Left renal pelvis (tissue), 4 donors: ENCODE results near the gene KCNK18. TPM values are rescaled to one million over a fixed set of nuclear protein-coding genes. Genes with fewer than 3 reads are reported as not detected.
A peak's percentile ranks its signal among the peaks of the same experiment; 100 is the strongest.
"Not testable (repeated sequence)": the region's sequence is repeated elsewhere in the genome, so short reads cannot be mapped to it uniquely, and the experiment has no call there.

Source experiments
- DNase-seq, 4 donors: peaks; one replicate each; pipeline ENCODE4 v3.0.0-alpha.2; 2013; ENCODE audit warnings: low read depth in 4 of 4, low spot score in 3 of 4
- polyA plus RNA-seq, 4 donors: library from polyadenylated mRNA; unstranded; fragments of 120-200 nt; gene quantifications; one replicate each; pipeline ENCODE4 v1.2.1, GENCODE V29; 2013; ENCODE audit not compliant: insufficient read length in 4 of 4

Gene KCNK18
- polyA plus RNA-seq, 4 donors = not detected

- DNase-seq = no peak
Measured at GRCh38 chr10:117169480-117169879, 27.8 kb upstream of the KCNK18 start.

GRCh38 chr10:117170244-117170643, 27.0 kb upstream of the KCNK18 start:
- DNase-seq = no peak

DNA sequence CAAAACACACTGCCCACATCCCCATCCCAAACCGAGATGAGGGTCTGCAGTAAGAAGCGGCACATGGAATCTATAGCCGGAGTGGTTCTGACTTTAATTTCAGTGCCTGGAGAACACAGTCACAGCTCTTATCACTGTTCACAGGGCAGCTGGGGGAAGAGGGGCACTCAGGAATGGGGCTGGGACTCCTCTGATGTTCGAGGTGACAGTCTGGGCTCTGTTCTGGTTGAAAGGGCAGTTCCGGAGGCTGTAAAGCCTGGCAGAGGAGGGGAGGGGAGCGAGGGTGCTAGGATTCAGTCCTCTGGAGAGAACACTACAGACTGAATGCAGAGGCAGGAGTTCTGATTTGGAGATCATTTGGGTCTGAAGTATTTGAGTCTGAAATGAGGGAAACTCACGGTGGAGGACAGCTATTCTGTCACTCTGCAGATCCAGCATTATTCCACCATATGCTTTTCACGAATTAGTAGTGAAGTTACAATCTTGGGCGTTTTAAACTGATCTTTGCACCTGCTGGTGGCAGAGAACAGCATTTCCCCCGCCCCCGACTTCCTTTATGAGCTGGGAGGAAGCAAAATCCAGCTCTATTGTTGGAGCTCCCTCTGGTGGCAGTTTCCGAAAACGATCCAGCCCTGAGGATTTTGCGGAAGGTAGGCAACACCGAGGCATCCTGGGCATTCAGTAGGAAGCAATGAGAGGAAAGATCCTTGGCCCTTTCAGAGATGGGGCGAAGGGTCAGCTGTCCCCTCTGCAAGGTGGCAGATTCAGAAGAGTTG, 22.7 kb upstream of the KCNK18 start:
- peak in 3 of 4 donors; percentile 68 to 81 (median 77) for DNase-seq

- no peak for DNase-seq
Measured at GRCh38 chr10:117175215-117175900, 21.9 kb upstream of the KCNK18 start.

- DNase-seq = no peak
Measured at GRCh38 chr10:117175901-117176534, 21.3 kb upstream of the KCNK18 start.

- DNase-seq = no peak
Measured at GRCh38 chr10:117178190-117178589, 19.1 kb upstream of the KCNK18 start.

DNA sequence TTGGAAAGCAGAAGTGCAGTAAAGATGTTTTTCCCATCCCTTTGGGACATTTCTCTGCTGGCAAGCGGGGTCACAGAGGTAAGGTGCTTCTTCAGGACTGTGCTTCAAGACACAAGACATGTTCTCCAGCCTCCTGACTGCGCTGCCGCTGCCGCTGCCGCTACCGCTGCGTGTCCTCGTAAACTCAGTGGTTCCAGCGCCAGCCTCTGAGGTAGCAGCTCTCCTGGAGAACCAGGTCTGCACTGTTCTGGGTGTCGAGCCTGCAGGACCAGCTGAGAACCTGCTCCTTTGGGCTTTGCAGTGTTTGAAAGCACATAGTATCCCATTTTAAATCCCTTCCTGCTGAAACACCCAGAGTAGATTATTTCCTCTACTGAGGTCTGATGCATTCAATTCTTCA, 13.0 kb upstream of the KCNK18 start:
- DNase-seq = no peak

DNA sequence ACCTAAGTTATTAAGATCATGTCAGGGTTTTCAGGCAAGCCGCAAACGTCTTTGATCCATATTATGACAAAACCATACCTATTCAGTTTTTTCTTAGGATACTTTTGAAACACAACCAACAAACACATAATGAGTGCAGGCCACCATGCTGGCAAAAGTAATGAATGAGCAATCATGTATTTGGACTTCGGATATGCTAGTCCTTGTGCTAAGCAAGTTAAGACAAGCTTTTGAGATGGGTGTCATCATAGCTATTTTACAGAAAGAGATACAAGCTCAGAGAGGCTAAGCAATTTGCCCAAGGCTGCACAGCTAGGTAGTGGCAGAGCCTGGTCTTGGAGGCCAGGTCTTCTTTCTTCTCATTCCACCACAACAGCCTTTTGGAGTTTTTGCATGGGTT, 12.5 kb upstream of the KCNK18 start:
- no peak for DNase-seq

DNA sequence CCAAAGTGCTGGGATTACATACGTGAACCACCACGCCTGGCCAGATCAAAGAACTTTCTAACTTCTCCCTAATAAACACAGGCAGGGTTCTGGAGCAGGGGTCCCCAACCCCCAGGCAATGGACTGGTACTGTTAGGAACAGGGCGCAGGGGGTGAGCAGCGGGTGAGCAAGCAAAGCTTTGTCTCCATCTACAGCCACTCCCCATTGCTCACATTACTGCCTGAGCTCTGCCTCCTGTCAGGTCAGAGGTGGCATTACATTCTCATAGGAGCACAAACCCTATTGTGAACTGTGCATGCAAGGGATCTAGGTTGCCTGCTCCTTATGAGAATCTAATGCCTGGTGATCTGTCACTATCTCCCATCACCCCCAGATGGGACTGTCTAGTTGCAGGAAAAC, 11.5 kb upstream of the KCNK18 start:
- not testable (repeated sequence) for DNase-seq

DNA sequence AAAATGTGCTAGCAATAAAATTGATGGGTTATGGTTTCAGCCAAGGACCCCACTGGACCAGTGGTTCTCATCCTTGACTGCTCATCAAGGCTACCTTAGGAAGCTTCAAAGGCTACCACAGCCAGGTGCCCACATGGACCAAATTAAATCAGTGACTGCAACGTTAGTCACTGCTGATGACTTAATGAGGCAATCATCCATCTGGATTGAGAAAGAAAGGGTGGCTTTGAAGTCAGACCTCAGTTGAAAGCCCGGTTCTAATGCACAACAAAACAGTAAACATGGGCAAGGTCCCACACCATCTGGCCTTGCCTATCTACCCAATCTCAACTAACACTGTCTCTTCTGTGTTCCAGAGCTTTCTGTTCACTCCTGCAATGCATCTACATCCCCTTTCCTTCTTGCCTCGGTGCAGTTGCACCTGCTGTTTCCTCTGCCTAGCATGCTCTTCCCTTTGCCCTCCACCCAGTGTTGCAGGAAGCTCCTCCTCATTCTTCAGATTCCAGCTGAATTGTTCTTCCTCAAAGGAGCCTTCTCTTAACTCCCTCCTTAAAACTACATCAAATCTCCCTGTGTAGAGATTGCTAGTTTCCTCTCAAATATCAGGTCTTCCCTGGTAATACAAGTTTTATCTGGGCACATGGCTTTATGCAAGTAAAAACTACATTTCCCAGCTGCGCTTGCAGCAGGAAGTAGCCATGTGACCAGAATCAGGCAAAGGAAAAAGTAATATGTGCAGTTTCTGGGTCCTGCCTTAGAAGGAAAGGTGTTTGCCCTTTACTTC, 10.3 kb upstream of the KCNK18 start:
- DNase-seq = no peak

GRCh38 chr10:117188371-117188770, 8.9 kb upstream of the KCNK18 start:
- no peak for DNase-seq

DNA sequence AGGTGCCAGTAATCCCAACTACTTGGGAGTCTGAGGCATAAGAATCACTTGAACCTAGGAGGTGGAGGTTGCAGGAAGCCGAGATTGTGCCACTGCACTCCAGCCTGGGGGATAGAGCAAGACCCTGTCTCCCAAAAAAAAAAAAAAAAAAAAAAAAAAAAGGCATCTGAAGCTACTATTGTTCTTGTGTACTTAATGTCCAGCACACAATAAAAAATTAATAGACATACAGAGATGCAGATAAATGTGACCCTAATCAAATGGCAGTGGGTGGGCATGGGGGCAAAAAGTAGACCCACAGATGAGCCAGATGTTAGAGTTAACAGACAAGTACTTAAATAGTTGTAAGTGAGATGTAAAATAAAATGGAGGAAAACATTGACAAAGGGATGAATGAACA, 7.7 kb upstream of the KCNK18 start:
- DNase-seq = no peak

GRCh38 chr10:117198088-117198487, 799 bp downstream of the KCNK18 start:
- no peak for DNase-seq

DNA sequence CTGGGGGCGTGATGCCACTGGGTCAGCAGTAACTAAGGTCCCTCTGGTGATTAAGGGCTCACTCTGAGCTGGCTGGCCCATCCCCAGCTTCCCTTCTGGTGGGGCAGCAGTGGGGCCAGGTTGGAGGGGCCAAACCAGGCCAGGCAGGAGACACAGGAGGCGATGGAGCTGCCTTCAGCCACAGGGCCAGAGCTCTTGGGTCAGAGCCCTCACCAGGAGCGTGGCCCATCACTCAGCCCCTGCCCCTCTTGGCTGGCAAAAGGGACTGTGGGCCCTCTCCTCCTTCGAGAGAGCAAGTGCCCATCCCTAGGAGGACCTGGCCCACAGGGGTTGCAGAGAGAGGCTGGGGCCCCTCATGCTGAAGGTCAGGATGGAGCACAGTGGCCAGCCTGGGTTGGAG, 4.5 kb downstream of the KCNK18 start:
- DNase-seq = no peak

- DNase-seq = no peak
Measured at GRCh38 chr10:117204316-117204715, 7.0 kb downstream of the KCNK18 start.

- DNase-seq = no peak
Measured at GRCh38 chr10:117212176-117212575, 14.9 kb downstream of the KCNK18 start.

- no peak for DNase-seq
Measured at GRCh38 chr10:117214401-117214800, 17.1 kb downstream of the KCNK18 start.

DNA sequence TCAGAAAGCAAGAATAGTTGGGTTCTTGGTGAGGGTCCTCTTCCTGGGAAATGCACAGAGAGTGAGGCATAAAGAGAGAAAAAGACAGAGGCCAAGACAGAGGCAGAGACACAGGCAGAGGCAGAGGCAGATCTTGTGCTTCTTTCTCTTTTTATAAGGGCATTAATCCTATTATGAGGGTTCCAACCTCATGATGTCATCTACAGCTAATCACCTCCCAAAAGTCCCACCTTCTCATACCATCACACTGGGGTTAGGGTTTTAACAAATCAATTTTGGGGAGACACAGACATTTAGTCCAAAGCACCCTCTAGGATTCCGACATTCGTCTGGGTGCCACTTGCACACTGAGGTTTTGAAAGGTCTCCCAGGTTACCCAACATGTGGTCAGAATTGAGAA, 17.8 kb downstream of the KCNK18 start:
- DNase-seq = no peak

DNA sequence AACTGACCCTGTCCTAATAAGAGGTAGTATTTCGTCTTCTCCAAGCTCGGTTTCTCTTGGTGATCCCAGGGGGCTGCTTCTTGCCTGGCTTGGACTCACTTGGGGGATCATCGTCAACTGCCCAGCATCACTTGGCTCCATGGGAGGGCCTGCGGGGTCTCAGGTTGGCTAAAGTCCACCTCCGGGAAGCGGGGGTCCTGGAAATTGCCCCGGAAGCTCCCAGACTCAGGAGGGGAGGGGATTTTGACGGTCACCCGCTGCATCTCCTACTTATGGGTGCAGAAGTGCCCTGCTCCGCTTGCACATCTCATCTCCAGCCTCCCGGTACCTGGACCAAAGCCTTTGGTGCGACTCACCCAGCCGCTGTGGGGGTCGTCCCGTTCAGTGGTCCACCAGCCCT, 18.7 kb downstream of the KCNK18 start:
- DNase-seq = no peak

DNA sequence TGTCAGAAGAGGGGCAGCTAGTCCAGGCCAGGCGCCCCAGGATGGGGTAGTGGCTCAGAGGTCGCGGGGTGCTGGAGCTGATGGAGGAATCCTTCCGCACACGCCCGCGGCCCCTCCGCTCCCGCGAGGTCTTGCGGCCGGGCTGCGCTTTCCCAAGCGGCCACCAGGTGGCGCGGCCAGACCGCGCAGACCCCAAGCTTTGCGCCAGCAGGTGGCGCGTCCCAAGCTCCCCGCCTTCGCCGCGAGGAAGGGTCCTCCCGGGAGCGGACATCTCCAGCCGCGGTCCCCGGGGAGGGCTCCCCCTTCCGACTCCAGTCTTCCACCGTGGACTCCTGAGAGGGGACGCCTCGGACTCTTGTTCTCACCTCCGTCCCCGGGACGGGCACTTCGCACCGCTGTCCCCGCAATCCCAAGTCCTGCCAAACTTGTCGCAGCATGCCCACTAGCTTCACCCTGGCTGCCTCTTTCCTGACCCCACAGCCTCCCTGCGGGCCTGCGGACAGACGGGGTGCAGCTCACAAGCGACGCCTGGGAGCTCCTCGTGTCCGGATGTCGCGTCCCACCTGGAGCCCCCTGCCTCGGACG, 19.4 kb downstream of the KCNK18 start:
- DNase-seq = peak; percentile 46 to 59 (median 54)
